GM19328 (cell line): ENCODE measurements around the gene CCP110.

Experiments
- ATAC-seq: cut with Tn5 transposase; IDR thresholded peaks from one replicate; pipeline ENCODE4 v1.9.1; 2021; ENCODE audit warnings: mild to moderate bottlenecking, moderate library complexity; ENCODE audit not compliant: unreplicated experiment

Gene CCP110

DNA sequence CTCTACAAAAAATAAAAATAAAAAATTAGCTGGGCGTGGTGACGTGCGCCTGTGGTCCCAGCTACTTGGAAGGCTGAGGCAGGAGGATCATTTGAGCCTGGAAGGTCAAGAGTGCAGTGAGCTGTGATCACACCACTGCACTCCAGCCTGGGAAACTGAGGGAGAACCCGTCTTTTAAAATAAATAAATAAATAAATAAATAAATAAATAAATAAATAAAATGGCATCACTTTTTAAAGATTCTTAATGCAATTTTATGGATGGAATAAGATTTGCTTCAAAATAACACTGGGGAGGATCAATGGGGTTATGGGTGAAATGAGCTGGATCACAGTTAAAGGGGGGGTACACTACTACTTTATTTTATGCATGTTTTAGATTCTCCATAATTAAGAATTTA is 16.8 kb upstream of the CCP110 start:
- no peak for ATAC-seq

DNA sequence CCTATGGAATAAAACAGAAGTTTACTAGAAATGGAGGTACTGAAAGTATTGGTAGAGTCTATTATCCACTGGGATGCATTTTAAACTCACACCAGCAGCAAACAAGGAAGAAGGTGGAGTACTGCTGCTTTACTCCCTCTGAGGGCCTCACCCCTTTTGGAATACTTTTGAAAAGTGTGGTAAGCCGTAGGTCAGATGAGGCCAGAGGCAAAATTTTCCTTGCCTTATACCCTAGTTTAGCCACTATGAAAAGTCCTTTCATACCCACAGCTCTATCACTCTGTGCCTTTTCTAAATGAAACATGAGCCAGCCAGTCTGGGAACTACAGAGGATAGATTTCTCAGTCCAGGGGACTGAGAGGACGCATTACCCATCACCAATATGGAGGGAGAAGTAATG is 15.9 kb upstream of the CCP110 start:
- no peak for ATAC-seq

DNA sequence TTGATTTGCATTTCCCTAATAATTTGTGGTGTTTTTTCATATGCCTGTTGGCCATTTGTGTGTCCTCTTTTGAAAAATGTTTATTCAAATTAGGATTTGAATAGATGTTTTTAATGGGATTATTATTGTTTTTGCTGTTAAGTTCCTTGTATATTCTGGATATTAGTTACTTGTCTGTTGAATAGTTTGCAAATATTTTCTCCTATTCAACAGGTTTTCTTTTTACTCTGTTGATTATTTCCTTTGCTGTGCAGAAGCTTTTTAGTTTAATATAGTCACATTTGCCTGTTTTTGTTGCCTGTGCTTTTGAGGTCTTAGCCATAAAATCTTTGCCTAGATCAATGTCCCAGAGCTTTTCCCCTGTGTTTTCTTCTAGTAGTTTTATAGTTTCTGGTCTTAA is 11.4 kb upstream of the CCP110 start:
- no peak for ATAC-seq

DNA sequence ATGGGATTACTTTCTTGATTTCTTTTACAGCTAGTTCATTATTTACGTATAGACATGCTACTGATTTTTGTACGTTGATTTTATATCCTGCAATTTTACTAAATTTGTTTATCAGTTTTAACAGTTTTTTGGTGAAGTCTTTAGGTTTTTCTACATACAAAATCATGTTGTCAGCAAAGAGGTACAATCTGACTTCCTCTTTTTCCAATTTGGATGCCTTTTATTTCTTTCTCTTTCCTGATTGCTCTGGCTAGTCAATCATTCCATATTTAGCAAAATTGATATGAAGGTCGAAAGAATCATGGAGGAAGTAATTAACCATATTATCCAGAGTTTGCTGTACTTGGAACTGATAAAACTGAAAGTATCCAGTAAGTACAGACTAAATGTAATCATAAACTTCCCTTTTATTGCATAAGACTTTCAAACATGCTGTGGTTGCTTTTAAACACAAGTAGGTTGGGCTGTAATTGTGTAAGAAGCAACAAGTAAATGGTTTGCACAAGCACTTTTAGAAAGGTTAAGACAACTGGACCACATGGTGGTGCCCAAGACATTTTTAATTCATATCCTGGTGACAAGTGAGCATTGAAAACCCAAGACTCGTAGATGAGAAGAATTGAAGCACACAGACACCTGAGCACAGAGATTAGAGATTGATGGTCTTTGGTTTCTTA is 10.2 kb upstream of the CCP110 start:
- no peak for ATAC-seq

DNA sequence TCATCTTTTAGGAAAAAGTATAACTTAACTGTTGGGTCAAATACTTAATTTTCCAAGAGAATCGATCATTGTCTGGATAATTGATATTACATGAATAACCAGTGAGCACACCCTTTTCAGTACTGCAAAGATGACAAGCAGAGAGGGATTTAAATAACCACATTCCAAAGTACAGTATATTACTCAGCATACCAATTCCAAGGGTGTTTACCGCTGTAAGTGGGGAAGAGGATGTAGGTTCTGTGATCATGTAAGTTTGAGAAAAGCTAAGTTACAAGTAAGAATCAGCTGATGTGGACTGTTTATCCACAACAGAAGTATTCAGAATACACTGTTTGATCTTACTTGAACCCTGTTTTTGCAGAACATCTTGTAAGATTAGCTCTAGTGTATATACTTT is 8.0 kb upstream of the CCP110 start:
- no peak for ATAC-seq

DNA sequence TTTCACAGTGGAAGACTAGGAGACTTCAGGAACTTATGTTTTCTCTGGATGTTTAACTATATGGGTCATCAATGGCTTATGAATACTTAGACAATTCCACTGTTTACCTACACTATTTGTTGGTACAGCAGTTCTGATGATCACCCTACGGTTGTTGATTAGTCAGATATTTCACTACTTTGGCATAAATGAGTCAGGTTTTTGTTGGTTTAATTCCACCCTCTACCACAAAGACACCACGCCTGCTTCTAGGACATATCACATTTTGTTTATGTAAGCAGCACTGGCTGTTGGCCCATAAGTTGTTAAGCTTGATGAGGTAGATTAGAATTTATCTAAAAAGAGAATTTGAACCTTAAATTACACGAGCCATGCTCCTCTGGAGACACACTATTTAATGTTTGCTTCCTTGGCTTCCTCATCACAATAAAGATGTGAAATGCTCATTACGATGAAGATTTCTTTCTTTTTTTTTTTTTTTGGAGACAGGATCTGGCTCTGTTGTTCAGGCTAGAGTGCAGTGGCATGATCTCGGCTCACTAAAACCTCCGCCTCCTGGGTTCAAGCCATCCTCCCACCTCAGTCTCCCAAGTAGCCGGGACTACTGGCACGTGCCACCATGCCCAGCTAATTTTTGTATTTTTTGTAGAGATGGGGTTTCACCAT is 6.2 kb upstream of the CCP110 start:
- no peak for ATAC-seq

DNA sequence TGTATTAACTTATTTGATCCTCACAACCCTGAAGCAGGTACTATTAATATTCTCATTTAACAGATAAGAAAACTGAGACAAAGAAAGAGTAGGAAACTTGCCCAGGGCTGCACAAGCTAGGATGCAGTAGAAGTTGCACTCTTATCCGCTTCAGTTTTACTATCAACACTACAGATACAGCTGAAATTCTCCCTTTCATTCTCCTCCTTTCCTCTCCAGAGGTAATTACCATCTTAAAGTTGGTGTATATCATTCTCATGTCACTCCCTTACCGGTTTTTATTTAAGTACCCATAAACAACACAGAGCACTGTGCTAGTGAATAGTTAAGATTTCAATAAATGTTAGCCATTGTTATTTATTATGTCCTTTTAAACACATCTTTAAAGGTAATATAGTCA is 5.4 kb upstream of the CCP110 start:
- ATAC-seq: no peak

DNA sequence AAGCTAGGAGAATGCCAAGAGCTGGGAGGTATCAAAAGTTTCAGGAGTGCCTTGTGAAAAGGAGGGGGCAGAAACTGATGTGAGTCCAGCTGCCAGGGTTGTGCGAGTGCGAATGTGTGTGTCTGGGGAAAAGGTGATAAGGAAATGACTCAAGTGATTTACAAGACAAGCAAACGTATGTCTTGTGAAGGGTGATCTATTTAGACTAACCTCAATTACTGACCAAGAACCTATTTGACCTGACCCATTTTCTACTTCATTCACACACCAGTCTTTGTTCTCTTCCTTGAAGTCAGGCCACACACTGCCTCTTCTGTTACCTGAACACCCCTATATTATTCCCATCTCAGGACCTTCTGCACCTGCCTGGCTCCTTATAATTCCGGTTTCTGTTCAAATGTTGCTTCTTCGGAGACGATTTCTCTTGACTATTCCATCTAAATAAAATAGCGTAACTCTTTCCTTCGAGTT is 2.8 kb upstream of the CCP110 start:
- ATAC-seq: no peak

DNA sequence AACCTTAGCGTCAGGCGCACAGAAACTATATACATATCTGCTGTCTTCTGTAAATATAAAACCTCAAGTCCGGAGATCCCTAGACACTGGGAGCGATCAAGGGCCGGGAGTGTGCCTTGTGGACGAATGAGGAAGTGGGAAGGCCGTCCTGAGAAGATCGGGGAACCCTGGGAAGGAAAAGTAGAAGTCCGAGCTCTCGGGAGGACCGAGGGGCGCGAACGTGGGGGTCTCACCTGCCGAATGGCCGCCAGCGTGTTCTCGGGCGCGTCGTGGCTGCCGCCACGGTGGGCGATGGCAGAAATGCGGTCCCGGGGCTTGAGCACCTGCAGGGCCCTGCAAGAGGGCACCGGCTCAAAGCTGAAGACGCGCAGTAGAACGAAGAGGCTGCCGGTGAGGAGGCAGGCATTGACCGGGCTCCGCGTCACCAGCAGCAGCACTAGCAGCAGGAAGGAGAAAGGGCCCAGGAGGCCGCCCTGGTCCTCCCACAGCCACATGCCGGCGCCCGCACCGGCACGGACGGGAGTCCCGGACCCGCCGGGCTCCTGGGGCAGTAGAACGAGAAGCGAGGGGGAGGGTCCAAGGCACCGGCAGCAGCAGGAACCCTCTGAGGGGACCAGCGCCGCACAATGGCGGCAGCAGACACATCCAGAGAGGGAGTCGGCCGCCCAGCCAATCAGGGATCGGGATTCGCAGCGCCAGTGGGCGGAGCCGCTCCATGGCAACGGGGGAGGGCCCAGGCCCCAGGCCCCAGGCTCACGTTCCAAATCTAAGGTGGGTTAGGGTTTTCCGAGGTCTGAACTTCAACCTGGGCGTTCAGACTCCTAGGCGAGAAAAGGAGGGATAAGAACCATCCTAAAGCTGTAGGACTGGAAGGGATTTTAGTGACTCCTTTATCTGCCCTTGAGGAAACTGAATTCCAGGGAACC is 2.0 kb upstream of the CCP110 start, which contains the start of gene GDE1:
Gene GDE1 (minus strand): TSS at position 628 of the 926 bp plus-strand sequence. CDS start 134 bp downstream, at position 494.
- peak; percentile 71 for ATAC-seq

DNA sequence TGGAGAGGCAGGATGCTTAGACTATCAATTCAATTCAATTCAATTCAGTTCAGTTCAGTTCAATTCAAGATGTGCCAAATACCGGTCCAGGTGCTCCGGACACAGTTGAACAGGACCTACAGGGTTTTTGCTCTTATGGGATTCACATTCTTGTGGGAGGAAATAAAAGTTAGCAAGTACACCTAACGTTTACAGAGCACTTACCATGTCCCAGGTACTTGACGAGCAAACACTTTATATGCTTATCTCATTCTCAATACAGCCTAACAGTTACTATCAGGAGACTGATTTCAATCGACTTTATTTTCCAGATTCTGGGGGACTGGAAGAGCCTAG is 1.4 kb upstream of the CCP110 start:
- ATAC-seq: no peak

DNA sequence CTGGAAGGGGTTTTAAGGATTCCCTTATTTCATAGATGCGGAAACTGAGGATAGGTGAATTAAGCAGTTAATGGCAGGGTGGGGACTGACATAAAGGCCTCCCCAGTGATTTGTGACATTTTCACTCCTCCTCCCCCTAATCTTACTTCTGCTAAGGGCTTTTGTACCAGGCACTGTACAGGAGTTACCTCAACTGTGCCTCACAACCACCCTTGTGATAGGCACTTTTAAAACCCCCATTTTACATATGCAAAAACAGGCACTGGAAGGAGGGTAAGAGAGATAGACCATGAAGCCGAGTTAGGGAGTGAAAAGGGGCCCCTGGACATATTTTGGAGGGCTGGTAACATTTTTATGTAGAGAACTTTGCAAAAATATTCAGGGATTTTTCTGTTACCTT is 982 bp upstream of the CCP110 start:
- ATAC-seq: no peak

DNA sequence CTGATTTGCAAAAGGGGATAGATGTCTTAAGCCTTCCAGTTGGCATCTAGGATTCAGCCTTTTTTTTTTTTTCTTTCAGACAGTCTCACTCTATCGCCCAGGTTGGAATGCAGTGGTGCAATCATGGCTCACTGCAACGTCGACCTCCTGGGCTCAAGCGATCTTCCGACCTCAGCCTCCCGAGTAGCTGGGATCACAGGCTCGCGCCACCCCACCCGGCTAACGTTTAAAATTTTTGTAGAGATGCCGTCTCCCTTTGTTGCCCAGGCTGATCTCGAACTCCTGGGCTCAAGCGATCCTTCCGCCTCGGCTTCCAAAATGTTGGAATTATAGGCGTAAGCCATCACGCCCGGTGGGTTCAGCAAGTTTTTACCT is 571 bp upstream of the CCP110 start:
- ATAC-seq: no peak

DNA sequence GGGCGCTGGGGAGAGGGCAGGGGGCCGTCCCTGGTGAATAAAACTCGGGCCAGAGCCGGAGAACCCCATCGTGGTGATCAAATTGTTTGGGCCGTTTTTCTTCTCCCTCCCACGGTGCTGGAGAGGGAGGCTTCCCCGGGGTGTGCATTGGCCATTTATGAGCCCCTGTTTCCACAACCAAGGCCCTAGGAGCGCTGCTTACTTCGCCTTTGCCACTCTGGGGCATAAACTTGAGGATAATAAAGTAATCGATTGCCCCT is 544 bp downstream of the CCP110 start:
- no peak for ATAC-seq

DNA sequence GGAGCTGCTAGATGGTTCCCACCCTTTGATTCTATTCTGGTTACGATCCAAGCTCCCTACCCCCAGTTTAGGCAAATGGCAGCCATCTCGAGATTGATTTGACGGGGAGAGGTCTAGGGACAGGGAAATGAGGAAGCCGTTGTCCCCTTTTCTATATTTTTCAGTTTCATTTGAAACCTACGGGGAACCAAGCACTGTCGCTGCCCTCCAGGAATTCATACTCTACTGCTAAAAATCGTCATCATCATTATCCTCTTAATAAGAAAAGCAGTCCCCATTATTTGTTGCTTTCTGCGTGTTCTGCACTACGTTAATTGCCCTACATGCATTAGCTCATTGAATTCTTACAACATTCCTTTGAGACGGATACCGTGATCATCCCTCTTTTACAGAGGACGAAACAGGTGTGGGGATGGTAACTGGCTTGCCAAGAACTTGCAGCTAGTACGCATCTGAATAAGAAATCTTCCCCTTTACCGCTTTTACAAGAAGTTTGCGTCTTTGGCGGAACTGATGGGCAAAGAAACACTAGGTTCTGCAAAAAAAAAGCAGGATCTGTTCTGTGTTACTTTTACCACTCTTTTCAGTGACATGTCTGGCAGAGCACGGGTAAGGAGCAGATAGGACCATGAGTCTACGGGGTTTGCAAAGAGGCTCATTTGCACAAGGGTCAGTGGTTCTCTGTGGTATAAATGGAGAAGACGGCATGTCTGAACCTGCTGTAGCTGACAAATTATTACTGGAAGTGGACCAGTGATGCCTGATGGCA is 1.1 kb downstream of the CCP110 start:
- ATAC-seq: no peak

DNA sequence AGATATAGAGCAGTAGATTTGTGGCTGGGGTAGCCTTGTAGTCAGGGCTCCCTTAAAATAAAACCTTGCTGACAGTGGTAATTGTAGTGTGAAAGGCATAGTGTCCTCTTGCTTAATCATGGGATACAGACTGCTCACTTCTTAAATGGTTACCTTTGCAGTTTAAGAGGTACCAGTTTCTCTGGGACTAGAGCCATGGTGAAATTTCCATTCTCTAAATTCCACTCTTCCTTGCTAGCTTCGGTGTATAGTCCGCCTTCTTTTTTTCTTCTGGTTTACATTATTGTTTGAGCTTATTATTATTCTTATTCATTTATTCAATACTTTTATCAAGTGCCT is 1.6 kb downstream of the CCP110 start:
- ATAC-seq: no peak

DNA sequence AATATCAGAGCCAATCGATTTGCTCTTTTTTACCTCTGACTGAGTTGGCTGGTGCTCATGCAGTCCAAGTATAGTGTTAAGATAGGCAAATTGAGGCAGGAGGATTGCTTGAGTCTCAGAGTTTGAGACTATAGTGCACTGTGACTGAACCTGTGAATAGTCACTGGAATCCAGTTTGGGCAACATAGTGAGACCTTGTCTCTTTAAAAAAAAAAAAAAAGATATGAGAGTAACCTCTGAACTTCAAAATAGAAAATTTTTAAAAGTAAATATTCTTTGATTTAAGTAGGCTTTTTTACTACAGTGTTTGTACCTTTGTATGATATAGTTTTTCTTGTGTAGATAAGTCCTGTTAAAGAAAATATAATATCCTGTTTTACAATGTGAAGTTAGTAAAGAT is 3.4 kb downstream of the CCP110 start:
- no peak for ATAC-seq

DNA sequence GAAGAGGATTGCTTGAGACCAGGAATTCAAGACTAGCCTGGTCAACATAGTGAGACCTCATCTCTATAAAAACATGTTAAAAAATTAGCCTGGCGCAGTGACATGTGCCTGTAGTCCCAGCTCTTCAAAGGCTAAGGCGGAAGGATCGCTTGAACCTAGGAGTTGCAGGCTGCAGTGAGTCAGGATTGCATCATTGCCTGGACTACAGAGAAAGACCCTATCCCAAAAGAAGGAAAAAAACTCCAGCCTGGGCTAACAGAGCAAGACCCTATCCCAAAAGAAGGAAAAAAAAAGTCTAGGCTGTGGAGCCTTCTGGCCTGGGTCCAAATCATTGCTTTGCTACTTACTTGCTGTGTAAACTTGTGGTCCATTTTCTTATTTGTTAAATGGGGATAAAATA is 4.9 kb downstream of the CCP110 start:
- no peak for ATAC-seq

DNA sequence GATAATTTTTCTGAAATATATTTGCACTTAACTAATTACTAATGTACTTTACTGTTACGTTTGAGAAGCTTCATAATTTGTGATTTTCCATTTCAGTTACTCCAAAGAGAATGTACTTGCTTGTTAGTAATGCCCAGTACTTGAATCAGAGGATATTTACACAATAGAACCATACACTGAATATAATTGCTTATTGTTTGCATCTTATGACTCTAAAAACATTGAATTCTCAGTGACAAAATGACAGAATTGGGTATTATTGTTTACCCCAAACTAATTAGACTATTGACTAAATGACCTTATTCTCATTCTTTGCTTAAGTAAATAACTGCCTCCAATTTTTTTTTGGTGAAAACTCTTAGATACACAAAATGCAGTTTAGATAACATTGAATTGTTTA is 8.9 kb downstream of the CCP110 start:
- no peak for ATAC-seq

DNA sequence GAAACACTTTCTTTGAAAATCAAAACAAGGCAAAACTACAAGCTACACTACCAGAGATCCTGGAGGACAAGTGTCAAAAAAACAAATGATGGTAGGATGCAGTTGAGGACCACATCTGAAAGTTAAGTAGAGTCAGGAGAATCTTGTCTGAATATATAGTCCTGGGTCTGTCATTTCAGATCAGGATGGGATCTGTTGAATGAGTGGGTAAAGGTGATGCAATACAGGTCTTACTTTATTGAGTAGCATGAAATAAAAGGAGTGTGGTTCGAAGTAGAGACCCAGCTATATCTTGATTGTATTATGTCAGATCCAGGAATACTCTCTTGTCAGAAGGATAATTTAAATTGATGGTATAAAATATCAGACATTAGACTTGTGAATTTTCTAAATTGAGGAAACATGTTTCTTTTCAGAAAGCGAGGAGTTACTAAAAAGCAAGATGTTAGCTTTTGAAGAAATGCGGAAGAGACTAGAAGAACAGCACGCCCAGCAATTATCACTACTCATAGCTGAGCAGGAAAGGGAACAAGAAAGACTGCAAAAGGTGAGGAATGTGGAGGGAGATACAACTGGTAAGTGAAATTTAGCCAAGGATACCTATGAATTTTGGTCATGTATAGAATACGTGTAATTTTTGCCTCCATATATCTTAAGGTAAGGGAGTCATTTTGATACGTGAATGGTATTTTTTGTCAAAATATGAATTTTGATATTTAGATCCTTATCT is 16.7 kb downstream of the CCP110 start:
- ATAC-seq: no peak

DNA sequence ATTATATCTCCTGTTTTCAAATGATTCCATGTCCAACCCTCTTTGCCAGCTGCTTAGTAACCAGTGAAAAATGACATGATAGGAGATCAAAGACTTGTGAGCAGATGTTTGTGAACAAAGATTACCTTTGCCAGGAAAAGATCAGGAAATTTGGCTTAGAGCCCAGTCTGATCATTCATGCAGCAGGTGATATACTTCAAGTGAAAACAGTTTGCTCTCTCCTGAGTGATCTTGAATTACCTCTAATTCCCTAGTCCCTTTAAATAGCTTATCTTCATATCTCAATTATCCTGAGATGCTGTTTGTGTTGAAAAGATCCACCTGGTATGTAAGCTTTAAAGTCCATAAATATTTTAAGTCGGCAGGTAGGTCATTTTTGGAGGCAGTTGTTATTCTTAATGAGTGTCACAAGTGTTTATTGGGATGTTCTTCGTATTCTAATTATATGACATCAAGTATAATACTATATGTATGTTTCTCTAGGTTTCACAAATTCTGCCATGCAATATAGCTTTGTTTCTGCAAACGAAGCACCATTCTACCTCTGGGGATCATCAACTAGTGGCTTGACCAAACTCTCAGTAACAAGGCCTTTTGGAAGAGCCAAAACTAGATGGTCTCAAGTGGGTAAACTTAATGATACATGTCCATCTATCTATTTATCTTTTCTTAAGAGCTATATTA is 18.5 kb downstream of the CCP110 start:
- no peak for ATAC-seq
